Measurements from ENCODE around the gene HIF1A. TPM values are rescaled to one million over a fixed set of nuclear protein-coding genes. Genes with fewer than 3 reads are reported as not detected.

The HIF1A gene
- total and polyA plus RNA-seq, 10 of the 15 experiments (the other 5 are each of a cell fraction or from before 2014, with no cell fraction given) = 18.3 to 97.0 (median 75.3) TPM

DNA sequence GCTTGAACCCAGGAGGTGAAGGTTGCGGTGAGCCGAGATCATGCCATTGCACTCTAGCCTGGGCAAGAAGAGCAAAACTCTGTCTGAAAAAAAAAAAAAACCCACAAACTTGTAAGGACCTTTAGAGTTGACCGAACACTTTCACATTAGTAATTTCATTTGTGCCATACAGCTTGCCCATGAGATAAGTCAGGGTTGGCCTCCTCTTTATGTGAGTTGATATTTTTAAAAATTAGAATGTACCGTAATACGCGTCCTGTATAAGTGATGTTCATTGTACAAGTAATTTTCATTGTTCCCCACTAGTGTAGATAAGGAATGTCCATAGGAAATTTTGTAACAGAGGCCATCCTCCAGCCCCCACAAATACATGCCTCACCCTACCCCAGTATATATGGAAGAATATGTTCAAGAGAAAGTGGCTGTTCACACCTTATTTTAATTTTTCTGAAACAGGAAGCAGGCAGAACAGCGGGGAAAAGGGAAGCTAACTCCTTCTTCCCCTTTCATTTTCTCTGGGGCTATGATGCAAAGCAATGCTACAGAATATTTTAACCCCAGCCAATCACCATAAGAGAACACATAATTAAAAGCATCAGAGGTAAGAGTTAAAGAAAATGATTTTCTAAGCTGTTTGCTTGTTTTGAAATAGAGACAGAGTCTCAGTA lies 31.9 kb upstream of the HIF1A start:
- ChIA-PET RAD21 (ENCODE audit: unreplicated experiment) (interaction anchor here (0.8 to 3.9 kb wide), 18 partner anchors 20 to 275 kb away, joined by 3 to 28 read pairs (median 3); partner anchors contain the start of gene HIF1A), CTCF (interaction anchor here (0.6 to 1.3 kb wide), 3 partner anchors 58 to 327 kb away, joined by 3 read pairs; no protein-coding TSS in a partner anchor), SMC1A (ENCODE audit: uncharacterized antibody, unreplicated experiment) (interaction anchor here (0.8 to 7.0 kb wide), 19 partner anchors 8 to 185 kb away, joined by 3 to 53 read pairs (median 4); partner anchors contain the start of gene HIF1A), POLR2A (interaction anchor here (0.5 to 2.7 kb wide), 13 partner anchors 9 to 1608 kb away, joined by 3 to 18 read pairs (median 4); partner anchors contain the start of gene HIF1A)
- no peaks in the 10 kb centered on the region; the same call in 1 of the 2 replicates for H3K79me2 ChIP-seq (ENCODE audit: control insufficient read depth, insufficient read depth, low read length)
- peaks cover 34% of the 10 kb centered on the region for H3K4me1 ChIP-seq (ENCODE audit: control insufficient read depth, insufficient read depth, low read length)
- BruUV-seq (replicated peaks) = TSS peak; percentile 44
- H3K36me3 ChIP-seq (ENCODE audit: control insufficient read depth in 2 of 2, insufficient read depth in 2 of 2, low read length in 1 of 2) = no peaks in the 10 kb centered on the region
- 0% methylated on average over 7 of the region's 7 CpGs for WGBS (ENCODE audit: insufficient coverage, insufficient replicate concordance, low lambda C conversion rate, missing lambda C conversion rate)
- peak overlapping the region; percentile 47 for H3K9ac ChIP-seq (ENCODE audit: control insufficient read depth, insufficient read depth, low read length)
- H4K20me1 ChIP-seq (ENCODE audit: control insufficient read depth, insufficient read depth) = no peaks in the 10 kb centered on the region
- in situ Hi-C loops (cut with MboI) = no loop called here
- peak overlapping the region; percentile 92 for H3K4me2 ChIP-seq (ENCODE audit: control insufficient read depth, insufficient read depth)
- no peaks in the 10 kb centered on the region for H3K9me3 ChIP-seq (replicated peaks; ENCODE audit: control insufficient read depth, insufficient read depth, low read length)
- DNase-seq (ENCODE audit: low read depth, low spot score) (peak; percentile 49), ATAC-seq (peak; percentile 55), FAIRE-seq (no peak)
- H3K27ac ChIP-seq (ENCODE audit: control insufficient read depth, insufficient read depth) = peak overlapping the region; percentile 79
- intact Hi-C loops (cut with micrococcal nuclease; ENCODE audit: unreplicated experiment) = loop anchor here (2.0 to 5.0 kb wide), 5 partner anchors 61 to 189 kb away; partner anchors contain the start of gene SNAPC1
- H2AFZ ChIP-seq (ENCODE audit: control insufficient read depth, low read depth, low read length) = peak overlapping the region; percentile 45
- no peaks in the 10 kb centered on the region for H3K27me3 ChIP-seq (replicated peaks in 1 of 2; ENCODE audit: control insufficient read depth in 2 of 2, insufficient read depth in 2 of 2, low read length in 1 of 2)
- H3K4me3 ChIP-seq = peak overlapping the region; percentile 9; the same call in 1 of the 2 replicates
- TF ChIP-seq, protein P1, sequence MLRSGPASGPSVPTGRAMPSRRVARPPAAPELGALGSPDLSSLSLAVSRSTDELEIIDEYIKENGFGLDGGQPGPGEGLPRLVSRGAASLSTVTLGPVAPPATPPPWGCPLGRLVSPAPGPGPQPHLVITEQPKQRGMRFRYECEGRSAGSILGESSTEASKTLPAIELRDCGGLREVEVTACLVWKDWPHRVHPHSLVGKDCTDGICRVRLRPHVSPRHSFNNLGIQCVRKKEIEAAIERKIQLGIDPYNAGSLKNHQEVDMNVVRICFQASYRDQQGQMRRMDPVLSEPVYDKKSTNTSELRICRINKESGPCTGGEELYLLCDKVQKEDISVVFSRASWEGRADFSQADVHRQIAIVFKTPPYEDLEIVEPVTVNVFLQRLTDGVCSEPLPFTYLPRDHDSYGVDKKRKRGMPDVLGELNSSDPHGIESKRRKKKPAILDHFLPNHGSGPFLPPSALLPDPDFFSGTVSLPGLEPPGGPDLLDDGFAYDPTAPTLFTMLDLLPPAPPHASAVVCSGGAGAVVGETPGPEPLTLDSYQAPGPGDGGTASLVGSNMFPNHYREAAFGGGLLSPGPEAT (IDR thresholded peaks at IDR 0.05; ENCODE audit: low read depth) = peak; percentile 67
- TF ChIP-seq RUNX3 (IDR thresholded peaks at IDR 0.05; ENCODE audit: low read length) (peak; percentile 45), CREB1 (IDR thresholded peaks at IDR 0.05; ENCODE audit: low read depth) (peak; percentile 14; the same call in 1 of the 2 replicates), RAD51 (IDR thresholded peaks at IDR 0.05) (no peak), CEBPZ (IDR thresholded peaks at IDR 0.05; ENCODE audit: low read depth, low read length) (no peak), DPF2 (IDR thresholded peaks at IDR 0.05) (no peak), EED (IDR thresholded peaks at IDR 0.05; ENCODE audit: low read depth) (no peak), PML (IDR thresholded peaks at IDR 0.05; ENCODE audit: low read length) (no peak), PAX5 (IDR thresholded peaks at IDR 0.05; ENCODE audit: borderline replicate concordance, low read depth, low read length) (no peak), EP300 (IDR thresholded peaks at IDR 0.05; ENCODE audit: borderline replicate concordance in 1 of 2, control insufficient read depth in 1 of 2, low read depth in 2 of 2, low read length in 2 of 2) (no peak), NFYB (IDR thresholded peaks at IDR 0.05; ENCODE audit: insufficient read depth, low read depth, low read length) (no peak), RB1 (IDR thresholded peaks at IDR 0.05; ENCODE audit: borderline replicate concordance) (no peak), MLLT1 (IDR thresholded peaks at IDR 0.05) (peak; percentile 10; the same call in 1 of the 2 replicates), ZNF217 (IDR thresholded peaks at IDR 0.05) (no peak), POLR2AphosphoS5 (IDR thresholded peaks at IDR 0.05; ENCODE audit: low read length) (no peak), FOXK2 (IDR thresholded peaks at IDR 0.05) (no peak), RCOR1 (conservative IDR thresholded peaks at IDR 0.05; ENCODE audit: low read depth, low read length) (no peak), CBX3 (IDR thresholded peaks at IDR 0.05; ENCODE audit: borderline replicate concordance, low read depth) (no peak)

Measured in GM12878 (cell line).